Activated CD8-positive, alpha-beta memory T cell treated with anti-CD3 and anti-CD28 coated beads, Interleukin-2, amount 50 U/mL, for 48 hours (primary cell): ENCODE measurements around the gene FAM229A.

Experiments used
- DNase-seq: peaks from one replicate; pipeline ENCODE4 v3.0.0-alpha.2; 2020

FAM229A gene

GRCh38 chr1:32327204-32327603 is 35.1 kb downstream of the FAM229A start:
- DNase-seq, result no peak

DNA sequence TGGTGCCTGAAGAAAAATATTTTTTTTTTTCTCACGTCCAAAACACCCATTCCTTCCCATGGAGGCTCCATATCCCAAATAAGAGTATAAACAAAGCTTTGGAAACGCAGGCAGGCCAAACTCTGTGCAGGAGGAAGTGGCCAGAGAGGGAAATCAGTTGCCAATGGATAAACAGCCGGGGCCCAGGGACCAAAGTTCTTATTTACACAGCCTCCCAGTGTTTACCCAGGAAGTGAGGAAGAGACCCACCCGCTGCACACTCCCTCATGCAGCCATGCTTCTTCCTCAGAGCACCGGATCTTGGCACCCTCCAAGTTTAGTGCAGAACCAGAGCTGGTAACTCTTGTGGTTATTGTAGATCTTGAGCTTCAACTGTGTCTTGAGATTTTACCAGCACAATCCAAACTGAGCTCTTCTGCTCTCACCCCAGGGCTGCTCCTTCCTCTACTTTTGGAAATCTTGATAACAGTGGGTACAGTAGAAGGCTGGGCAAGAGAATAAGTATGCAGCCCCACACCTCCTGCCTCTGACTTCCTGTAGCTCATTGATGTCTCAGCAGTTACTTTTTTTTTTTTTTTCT is 40.5 kb downstream of the FAM229A start:
- no peak for DNase-seq

DNA sequence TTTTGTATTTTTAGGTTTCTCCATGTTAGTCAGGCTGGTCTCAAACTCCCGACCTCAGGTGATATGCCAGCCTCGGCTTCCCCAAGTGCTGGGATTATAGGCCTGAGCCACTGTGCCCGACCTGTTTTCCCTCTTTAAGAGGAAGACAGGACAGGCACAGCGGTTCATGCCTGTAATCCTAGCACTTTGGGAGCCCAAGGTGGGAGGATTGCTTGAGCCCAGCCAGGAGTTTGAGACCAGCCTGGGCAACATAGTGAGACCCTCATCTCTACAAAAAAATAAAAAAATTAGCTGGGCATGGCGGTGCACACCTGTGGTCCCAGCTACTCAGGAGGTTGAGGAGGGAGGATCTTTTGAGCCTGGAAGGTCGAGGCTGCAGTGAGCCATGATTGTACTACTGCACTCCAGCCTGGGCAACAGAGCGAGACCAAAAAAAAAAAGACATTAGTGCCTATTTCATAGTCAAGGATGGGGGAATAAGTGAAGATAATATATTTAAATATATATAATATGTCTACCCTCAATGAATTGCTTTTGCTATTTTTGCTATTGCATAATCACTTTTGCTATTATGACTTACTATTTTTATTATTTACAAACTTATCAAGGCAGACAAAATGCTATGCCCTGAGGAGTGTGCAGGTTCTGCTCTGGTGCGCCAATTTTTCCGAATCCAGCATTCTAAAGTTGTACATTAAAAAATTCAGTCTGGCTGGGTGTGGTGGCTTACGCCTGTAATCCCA is 44.0 kb downstream of the FAM229A start:
- no peak for DNase-seq

GRCh38 chr1:32316903-32317277 is 45.4 kb downstream of the FAM229A start:
- DNase-seq, result no peak

DNA sequence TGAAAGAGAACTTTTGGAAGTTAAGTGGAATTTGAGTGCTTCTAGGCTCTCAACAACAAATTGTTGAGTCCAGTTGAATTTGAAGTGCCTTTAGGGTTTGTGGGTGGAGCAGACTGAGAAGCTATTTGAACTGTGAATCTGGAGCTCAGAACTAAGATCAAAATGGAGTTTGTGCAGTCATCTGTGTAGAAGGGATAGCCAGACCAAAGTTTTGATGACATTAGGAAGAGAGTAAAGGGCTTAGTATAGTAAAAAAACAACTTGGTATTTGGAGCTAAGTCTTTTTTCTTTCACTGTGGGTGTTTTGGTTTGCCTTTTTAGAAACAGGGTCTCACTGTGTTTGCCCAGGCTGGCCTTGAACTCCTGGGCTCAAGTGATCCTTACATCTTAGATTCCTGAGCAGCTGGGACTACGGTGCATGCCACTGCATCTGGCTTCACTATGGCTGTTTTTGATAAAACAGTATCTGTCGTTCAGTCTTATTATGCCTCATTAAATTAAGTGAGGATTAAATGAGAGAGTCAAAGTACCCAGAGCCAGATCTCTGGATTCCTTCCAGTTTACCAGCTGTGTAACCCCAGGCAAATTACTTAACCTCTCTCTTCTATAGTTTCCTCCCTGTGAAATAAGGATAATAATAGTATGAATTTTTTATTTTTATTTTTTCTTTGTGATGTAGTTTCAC is 50.4 kb downstream of the FAM229A start:
- no peak for DNase-seq
